Measurements from ENCODE around the gene FBXL14.

FBXL14 gene

DNA sequence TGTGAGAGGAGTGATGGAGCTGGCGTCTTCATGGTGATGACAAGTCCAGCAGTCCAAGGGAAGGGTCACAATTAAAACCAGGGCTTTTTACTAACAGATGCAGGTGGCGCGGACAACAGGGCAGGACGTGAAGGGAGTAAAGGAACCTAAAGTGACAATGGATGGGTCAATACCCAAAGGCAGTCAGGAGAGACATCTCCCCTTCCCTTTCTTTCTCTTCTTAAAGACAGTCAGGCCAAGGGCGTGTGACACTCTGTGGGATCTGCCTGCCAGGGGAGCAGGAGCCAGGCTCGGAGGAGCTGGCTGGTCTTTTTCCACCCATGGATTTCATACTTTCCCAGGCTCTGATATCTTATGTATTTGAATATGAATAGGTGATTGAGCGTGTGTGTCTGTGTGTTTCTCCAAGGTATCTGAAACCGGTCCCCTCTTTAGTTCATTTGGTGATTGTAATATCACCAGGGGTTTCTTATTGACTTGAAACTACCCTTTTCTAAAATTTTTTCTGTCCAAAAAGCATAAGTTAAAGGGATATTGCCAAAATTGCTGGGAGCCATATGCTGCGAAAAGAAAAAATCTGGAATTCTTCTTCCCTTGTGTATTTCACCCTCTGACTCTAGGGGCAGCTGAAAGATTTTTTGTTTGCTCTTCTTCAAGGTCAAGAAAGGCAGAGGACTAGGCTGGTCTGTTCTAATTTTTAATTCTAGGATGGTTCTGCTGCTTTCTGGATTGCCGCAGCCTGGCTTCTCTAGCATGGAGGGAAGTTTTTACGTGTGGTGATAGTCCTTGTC is 61.8 kb downstream of the FBXL14 start:
- no peak for DNase-seq

DNA sequence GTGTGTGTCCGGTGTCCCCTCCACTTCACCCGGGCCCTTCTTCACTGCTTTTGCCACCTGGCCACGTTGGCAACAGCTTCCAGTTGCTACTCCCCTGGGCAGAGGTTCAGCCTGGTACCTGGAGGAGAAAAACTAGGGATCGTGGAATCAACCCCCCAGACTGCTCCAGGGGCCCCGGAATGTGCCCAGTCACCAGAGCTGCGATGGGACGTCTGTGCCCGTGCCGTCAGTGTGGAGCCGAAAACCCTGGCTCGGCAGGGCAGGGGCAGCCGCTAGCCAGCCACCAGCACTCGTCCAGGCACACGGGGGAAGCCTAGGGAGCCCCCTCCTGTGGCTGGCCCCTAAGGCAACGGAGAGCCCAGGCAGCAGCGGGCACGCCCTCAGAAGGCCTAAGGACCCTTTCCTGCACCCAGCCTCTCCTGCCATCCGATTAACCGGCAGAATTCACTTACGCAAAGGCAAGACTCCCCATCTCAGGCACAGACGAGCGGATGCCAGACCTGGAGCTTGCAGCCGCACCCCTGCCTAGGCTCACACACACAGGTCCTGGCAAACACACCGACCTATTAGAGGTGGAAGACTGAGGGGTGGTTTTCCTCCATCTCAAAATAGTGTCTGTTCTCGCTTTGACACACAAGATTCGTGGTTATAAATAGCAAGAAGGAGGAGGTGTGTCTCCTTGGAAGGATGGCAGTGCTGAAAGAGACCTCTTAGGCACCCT is 62.6 kb downstream of the FBXL14 start:
- DNase-seq: no peak

DNA sequence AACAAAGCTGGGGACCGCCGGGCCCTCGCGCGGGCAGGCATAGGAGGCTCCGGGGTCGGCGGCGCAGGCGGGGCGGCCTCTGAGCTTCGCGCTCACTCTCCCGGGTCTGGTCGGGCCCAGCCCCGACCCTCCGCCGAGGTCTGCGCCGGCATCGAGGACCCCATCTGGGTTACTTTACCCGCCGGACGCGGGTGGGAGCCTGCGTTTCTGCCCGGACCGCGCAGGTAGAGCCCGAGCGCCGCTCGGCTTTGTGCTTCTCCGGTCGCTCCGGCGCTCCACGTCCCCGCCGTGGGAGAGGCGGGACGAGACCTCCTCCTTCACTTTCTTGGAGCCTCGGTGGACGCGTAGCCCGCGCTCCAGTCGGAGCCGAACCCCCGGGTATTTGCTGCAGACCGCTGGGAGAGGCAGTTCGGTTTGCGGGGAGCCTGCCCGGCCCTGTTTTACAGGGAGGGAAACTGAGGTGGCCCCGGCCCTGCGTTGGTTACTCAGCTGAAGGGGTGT is 63.2 kb downstream of the FBXL14 start:
- no peak for DNase-seq

GRCh38 chr12:1530592-1531152 is 63.7 kb downstream of the FBXL14 start:
- no peak for DNase-seq

DNA sequence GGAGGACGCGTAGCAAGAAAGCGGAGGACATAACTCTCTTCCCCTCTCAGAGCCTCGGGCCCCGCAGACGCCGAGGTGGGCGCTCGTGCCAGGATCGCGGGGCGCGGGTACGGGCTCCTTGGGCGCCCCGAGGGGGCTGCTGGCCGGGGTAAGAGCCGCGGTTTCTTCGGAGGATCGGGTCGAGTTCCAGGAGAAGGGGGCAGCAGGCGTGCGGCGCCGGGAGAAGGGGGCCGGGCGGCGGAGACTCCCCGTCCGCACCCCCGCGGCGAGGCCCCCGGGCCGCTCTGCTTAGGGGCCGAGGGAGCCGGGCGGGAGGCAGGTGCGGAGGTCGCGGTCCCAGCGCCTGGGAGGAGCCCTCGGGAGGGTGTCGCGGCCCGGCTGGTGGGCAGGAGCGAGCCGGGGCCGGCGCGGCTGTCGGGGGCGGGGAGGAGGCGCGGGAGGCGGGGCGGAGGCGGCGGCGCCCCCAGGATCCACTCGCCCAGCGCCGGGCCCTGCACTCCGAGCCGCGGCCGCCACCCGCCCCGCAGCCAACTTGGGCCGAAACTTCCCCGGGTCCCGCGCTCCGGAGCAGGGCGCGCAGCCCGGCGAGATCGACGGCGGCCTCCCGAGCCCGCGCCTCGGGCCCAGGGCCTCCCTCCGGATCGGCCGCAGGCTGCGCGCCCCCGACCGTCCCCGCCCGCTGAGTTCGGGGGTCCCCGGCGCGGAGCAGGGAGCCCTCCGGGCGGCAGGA is 64.4 kb downstream of the FBXL14 start:
- DNase-seq: no peak

- DNase-seq: no peak
Observed at GRCh38 chr12:1529228-1529861, 65.0 kb downstream of the FBXL14 start.

- no peak for DNase-seq
Observed at GRCh38 chr12:1528791-1529190, 65.6 kb downstream of the FBXL14 start.

DNA sequence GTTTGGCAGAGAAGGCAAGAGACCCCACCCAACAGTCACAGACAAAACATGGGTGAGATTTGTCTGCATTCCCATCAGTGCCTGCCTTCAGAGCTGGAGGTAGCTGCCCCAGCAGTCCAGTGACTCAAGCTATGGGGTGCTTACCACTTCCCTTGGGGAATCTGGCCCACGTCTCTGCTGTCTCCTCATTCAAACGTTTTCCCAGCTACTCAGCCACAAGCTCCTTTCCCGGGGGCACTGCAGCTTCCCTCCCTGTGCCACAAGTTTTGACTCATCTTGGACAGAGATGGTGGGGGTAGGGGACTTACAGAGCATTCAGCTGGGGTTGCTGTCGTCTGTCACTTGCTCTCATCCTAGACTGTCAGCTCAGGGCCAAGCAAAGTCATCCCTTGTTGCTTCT is 66.6 kb downstream of the FBXL14 start:
- DNase-seq: no peak

DNA sequence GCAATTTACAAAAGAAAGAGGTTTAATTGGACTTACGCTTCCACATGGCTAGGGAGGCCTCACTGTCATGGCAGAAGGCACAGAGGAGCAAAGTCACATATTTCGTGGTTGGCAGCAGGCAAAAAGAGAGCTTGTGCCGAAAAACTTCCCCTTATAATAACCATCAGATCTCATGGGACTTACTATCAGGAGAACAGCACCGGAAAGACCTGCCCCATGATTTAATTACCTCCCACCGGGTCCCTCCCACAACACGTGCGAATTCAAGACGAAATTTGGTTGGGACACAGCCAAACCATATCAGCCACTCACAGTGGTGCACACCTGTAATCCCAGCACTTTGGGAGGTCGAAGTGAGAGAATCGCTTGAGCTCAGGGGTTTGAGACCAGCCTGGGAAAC is 68.5 kb downstream of the FBXL14 start:
- no peak for DNase-seq

GRCh38 chr12:1523558-1524050 is 70.8 kb downstream of the FBXL14 start:
- no peak for DNase-seq

DNA sequence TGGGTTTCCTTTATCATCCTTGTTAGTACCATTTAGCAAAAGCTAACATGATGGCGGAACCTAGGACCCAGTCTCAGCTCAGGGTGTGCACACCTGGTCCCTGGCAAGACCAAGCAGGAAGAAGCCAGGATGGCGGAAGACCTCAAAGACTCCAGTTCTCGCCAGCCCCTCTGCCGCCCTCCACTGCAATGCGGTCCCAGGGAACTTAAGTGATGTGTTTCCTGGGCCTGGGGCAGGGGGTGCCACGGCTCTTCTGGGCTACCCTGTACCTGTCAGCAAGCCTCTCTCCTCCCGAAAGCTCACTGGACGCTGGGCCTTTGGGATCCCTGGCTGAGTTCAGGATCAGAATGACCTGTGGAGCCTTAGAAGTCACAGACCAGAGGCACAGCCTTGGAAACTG is 71.3 kb downstream of the FBXL14 start:
- DNase-seq: no peak

GRCh38 chr12:1519642-1520041 is 74.7 kb downstream of the FBXL14 start:
- no peak for DNase-seq

GRCh38 chr12:1518591-1519516 is 75.5 kb downstream of the FBXL14 start:
- DNase-seq: no peak

DNA sequence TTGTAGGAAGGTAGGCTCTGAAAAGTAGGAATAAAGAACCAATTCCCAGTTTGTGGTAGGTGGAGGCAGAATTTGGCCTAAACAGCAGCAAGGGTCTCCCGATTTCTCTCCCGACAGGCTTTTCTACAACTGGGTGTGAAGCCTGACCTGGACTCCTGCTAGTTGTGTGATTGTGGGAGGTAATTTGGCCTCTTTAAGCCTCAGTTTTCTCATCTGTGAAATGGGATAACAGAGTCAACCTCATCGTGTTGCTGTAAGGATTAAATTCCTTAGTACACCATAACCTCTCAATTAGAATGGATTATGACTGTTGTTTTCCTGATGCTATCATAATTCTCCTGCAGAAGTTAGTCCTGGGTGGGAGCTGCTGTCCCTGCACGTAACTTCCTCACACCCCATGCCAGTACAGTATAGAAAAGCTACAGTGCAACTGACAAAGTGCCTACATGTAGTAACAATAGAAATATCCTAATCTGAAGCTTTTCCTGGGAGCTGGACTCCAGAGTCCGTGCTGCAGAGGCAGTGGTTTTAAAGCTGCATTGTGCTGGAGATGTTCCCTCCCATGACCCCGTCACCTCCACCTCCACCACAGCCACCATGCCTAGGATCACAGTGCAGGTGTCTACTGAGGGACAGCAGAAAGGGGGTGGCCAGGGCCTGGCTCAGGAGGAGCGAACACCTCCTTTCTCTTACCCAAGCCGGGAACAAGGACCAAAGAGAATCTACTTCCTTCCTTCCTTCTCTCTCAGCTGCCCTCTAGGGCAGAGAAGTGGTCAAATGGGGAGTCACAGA is 76.5 kb downstream of the FBXL14 start:
- DNase-seq: no peak

DNA sequence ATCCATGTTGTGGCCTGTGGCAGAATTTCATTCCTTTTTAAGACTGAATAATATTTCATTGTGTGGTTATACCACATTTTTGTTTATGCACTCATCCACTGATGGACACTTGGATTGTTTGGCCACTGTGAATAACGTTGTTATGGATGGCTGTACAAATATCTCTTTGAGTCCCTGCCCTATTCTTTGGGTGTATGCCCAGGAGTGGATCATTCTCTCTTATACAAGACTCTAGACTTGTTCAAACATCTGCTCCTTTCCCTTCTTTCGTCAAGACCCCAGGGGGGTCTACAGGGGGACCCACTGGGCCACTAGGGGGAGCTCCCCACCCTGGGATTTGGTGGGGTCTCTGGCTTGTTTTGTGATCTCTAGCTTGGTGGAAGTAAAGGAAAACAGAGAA is 77.4 kb downstream of the FBXL14 start:
- no peak for DNase-seq

Measured in CD4-positive, alpha-beta T cell treated with Interleukin-1 beta for 1 hour (primary cell).